Measurements from ENCODE around the gene SLC22A2.

The SLC22A2 gene

GRCh38 chr6:160203522-160203921, 55.1 kb downstream of the SLC22A2 start:
- DNase-seq: no peak

GRCh38 chr6:160203076-160203475, 55.5 kb downstream of the SLC22A2 start:
- no peak for DNase-seq

- DNase-seq: no peak
Measured at GRCh38 chr6:160202411-160202810, 56.2 kb downstream of the SLC22A2 start.

GRCh38 chr6:160201061-160201460, 57.6 kb downstream of the SLC22A2 start:
- DNase-seq: no peak

- no peak for DNase-seq
Measured at GRCh38 chr6:160198606-160199211, 59.9 kb downstream of the SLC22A2 start.

GRCh38 chr6:160197662-160198061, 61.0 kb downstream of the SLC22A2 start:
- no peak for DNase-seq

- no peak for DNase-seq
Measured at GRCh38 chr6:160194808-160195207, 63.8 kb downstream of the SLC22A2 start.

GRCh38 chr6:160192840-160193239, 65.8 kb downstream of the SLC22A2 start:
- DNase-seq: no peak

- DNase-seq: no peak
Measured at GRCh38 chr6:160190973-160191372, 67.6 kb downstream of the SLC22A2 start.

- DNase-seq: no peak
Measured at GRCh38 chr6:160190081-160190480, 68.5 kb downstream of the SLC22A2 start.

GRCh38 chr6:160188773-160189172, 69.8 kb downstream of the SLC22A2 start:
- no peak for DNase-seq

- no peak for DNase-seq
Measured at GRCh38 chr6:160180706-160181105, 77.9 kb downstream of the SLC22A2 start.

- DNase-seq: no peak
Measured at GRCh38 chr6:160178271-160178670, 80.3 kb downstream of the SLC22A2 start.

GRCh38 chr6:160177220-160177619, 81.4 kb downstream of the SLC22A2 start:
- DNase-seq: no peak

GRCh38 chr6:160174681-160175080, 83.9 kb downstream of the SLC22A2 start:
- DNase-seq: no peak

- DNase-seq: peak; percentile 71
Measured at GRCh38 chr6:160173806-160174527, 84.7 kb downstream of the SLC22A2 start.

GRCh38 chr6:160172704-160173103, 85.9 kb downstream of the SLC22A2 start:
- DNase-seq: no peak

- DNase-seq: no peak
Measured at GRCh38 chr6:160170018-160170680, 88.5 kb downstream of the SLC22A2 start.

GRCh38 chr6:160167604-160168399, 90.8 kb downstream of the SLC22A2 start:
- DNase-seq: no peak
